Neural cell (in vitro differentiated cells): ENCODE measurements around the gene ADAMTS19. TPM values are rescaled to one million over a fixed set of nuclear protein-coding genes. Genes with fewer than 3 reads are reported as not detected.
"Not testable (repeated sequence)": the region's sequence is repeated elsewhere in the genome, so short reads cannot be mapped to it uniquely, and the experiment has no call there.

Experiments used
- H2AFZ ChIP-seq: fragments of 200-600, 300-800 bp; sonication (generic), shearing (Covaris generic); 2 replicates; pipeline ENCODE4 v1.6.0; 2014; ENCODE audit warnings: low read depth, mild to moderate bottlenecking, antibody characterized with exemption, low read length, moderate library complexity
- H3F3A ChIP-seq: fragments of 200-600 bp; shearing (Covaris generic); 2 replicates; pipeline ENCODE4 v1.6.1; 2016; ENCODE audit warnings: mild to moderate bottlenecking, moderate library complexity, mixed read lengths, antibody characterized with exemption, low read length; ENCODE audit not compliant: insufficient read depth, poor library complexity, severe bottlenecking
- H3K27ac ChIP-seq: fragments of 200-600, 300-800 bp; sonication (generic), shearing (Covaris generic); 2 replicates; pipeline ENCODE4 v1.5.1; 2014; ENCODE audit warnings: mild to moderate bottlenecking, low read length, moderate library complexity
- H3K27me3 ChIP-seq: fragments of 300-800, 200-600 bp; sonication (generic), shearing (Covaris generic); 2 replicates; pipeline ENCODE4 v1.6.0; 2014; ENCODE audit warnings: mild to moderate bottlenecking, low read depth, low read length, moderate library complexity; ENCODE audit not compliant: insufficient read depth
- H3K36me3 ChIP-seq: fragments of 300-800, 200-600 bp; sonication (generic), shearing (Covaris generic); 2 replicates; pipeline ENCODE4 v1.5.1; 2014; ENCODE audit warnings: mild to moderate bottlenecking, antibody characterized with exemption, low read length, moderate library complexity; ENCODE audit not compliant: insufficient read depth
- H3K4me2 ChIP-seq: fragments of 300-800, 200-600 bp; sonication (generic), shearing (Covaris generic); 2 replicates; pipeline ENCODE4 v1.6.0; 2014; ENCODE audit warnings: mild to moderate bottlenecking, low read length
- H3K4me3 ChIP-seq: fragments of 300-800, 200-600 bp; sonication (generic), shearing (Covaris generic); 2 replicates; pipeline ENCODE4 v1.5.1; 2014; ENCODE audit warnings: mild to moderate bottlenecking, low read length, moderate library complexity
- H3K79me2 ChIP-seq: fragments of 200-600 bp; shearing (Covaris generic); replicated peaks from 2 replicates; pipeline ENCODE4 v1.6.0; 2014; ENCODE audit warnings: mild to moderate bottlenecking, low read length, moderate library complexity; ENCODE audit not compliant: insufficient read depth
- H3K9ac ChIP-seq: fragments of 300-800, 200-600 bp; sonication (generic), shearing (Covaris generic); 2 replicates; pipeline ENCODE4 v1.6.1; 2016; ENCODE audit warnings: mild to moderate bottlenecking, low read length, mixed read lengths
- H3K9me2 ChIP-seq: fragments of 200-600 bp; shearing (Covaris generic); 2 replicates; pipeline ENCODE4 v1.6.1; 2016; ENCODE audit warnings: mild to moderate bottlenecking, low read length, mixed read lengths; ENCODE audit not compliant: insufficient read depth
- H3K9me3 ChIP-seq: fragments of 200-600, 300-800 bp; sonication (generic), shearing (Covaris generic); 2 replicates; pipeline ENCODE4 v1.6.1; 2016; ENCODE audit warnings: mild to moderate bottlenecking, mixed run types, low read length, moderate library complexity, mixed read lengths
- H4K20me1 ChIP-seq: fragments of 200-600 bp; shearing (Covaris generic); 2 replicates; pipeline ENCODE4 v1.6.1; 2016; ENCODE audit warnings: mild to moderate bottlenecking, mixed run types; ENCODE audit not compliant: insufficient read depth
- CTCF ChIP-seq: fragments of 450-650 bp; IDR thresholded peaks from 2 replicates; pipeline ENCODE4 v1.5.1; 2014; ENCODE audit warnings: antibody characterized with exemption, mild to moderate bottlenecking, moderate library complexity; ENCODE audit not compliant: poor library complexity, severe bottlenecking
- EP300 ChIP-seq: fragments of 450-650 bp; conservative IDR thresholded peaks from 2 replicates; pipeline ENCODE4 v1.6.1; 2014; ENCODE audit warnings: antibody characterized with exemption, mild to moderate bottlenecking, moderate library complexity; ENCODE audit not compliant: poor library complexity, severe bottlenecking
- EZH2 ChIP-seq: fragments of 200-600, 300-800 bp; shearing (Covaris generic), sonication (generic); IDR thresholded peaks from 2 replicates; pipeline ENCODE4 v1.6.1; 2014; ENCODE audit warnings: antibody characterized with exemption, low read length, borderline replicate concordance, mild to moderate bottlenecking; ENCODE audit not compliant: insufficient read depth, poor library complexity, severe bottlenecking
- MXI1 ChIP-seq: fragments of 450-650 bp; conservative IDR thresholded peaks from 2 replicates; pipeline ENCODE4 v1.6.1; 2014; ENCODE audit warnings: antibody characterized with exemption, mild to moderate bottlenecking; ENCODE audit not compliant: poor library complexity, severe bottlenecking
- POLR2AphosphoS5 ChIP-seq: IDR thresholded peaks from 2 replicates; pipeline ENCODE4 v1.6.1; 2012
- RAD21 ChIP-seq: fragments of 450-650 bp; conservative IDR thresholded peaks from 2 replicates; pipeline ENCODE4 v1.6.1; 2014; ENCODE audit warnings: antibody characterized with exemption, mild to moderate bottlenecking, moderate library complexity
- SMC3 ChIP-seq: fragments of 450-650 bp; conservative IDR thresholded peaks from 2 replicates; pipeline ENCODE4 v1.6.1; 2014; ENCODE audit warnings: antibody characterized with exemption, mild to moderate bottlenecking, moderate library complexity; ENCODE audit not compliant: poor library complexity
- TAF1 ChIP-seq: IDR thresholded peaks from 2 replicates; pipeline ENCODE4 v1.6.1; 2012; ENCODE audit warnings: low read depth
- polyA plus RNA-seq: library from polyadenylated mRNA; depleted of rRNA; stranded (reverse); fragments of >200 nt; gene quantifications from 2 replicates; pipeline ENCODE4 v1.2.3, GENCODE V29; 2014
- TF ChIP-seq, protein P1 (sequence below): IDR thresholded peaks from 2 replicates; pipeline ENCODE4 v1.6.1; 2012; ENCODE audit warnings: borderline replicate concordance

ADAMTS19 gene
- polyA plus RNA-seq, 1 donor from 2014 or later = 0.12 TPM

DNA sequence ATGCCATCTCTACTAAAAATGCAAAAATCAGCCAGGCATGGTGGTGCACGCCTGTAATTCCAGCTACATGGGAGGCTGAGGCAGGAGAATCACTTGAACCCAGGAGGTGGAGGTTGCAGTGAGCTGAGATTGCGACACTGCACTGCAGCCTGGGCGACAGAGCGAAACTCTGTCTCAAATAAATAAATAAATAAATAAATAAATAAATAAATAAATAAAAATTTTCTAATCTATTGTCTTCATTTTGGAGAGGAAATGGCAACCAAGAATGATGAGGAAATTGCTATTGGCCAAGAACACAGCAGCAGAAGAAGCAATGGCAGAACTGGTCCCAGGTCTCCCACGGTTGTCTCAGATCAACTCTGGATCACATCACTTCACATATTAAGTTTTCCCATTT, 31.5 kb upstream of the ADAMTS19 start:
- H3K4me2 ChIP-seq, H3K9me3 ChIP-seq, H3K79me2 ChIP-seq, H3K9me2 ChIP-seq, H3K36me3 ChIP-seq, H2AFZ ChIP-seq, H3K27me3 ChIP-seq, H3K27ac ChIP-seq, H4K20me1 ChIP-seq, H3K9ac ChIP-seq, H3K4me3 ChIP-seq, H3F3A ChIP-seq: not testable (repeated sequence)

DNA sequence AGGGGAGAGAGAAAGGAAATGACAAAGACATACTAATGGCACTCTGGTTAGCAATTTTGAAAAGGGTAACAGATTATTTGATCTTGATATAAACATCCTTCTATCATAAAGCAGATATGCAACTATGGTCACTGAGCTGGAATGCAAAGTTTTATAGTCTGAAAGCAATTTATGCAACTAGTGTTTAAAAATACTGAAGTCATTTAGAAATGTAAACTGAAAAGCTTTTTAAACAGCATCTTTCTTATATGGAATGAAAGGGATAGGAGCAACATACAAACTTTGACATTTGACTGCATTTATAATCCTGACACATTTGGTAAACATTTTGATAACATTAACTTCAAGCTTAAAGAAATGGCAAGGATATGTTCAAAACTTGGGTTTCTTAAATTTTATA, 28.7 kb upstream of the ADAMTS19 start:
- no peaks in the 10 kb centered on the region for H3F3A ChIP-seq
- no peaks in the 10 kb centered on the region for H3K27me3 ChIP-seq
- no peak overlapping the region for H3K9ac ChIP-seq
- H3K4me3 ChIP-seq = no peak overlapping the region
- H4K20me1 ChIP-seq = no peaks in the 10 kb centered on the region
- no peak overlapping the region for H3K27ac ChIP-seq
- no peaks in the 10 kb centered on the region for H3K9me2 ChIP-seq
- H3K4me2 ChIP-seq = no peak overlapping the region
- H3K79me2 ChIP-seq = no peaks in the 10 kb centered on the region
- TF ChIP-seq TAF1 (no peak), POLR2AphosphoS5 (no peak), MXI1 (no peak), EZH2 (no peak), CTCF (no peak), EP300 (no peak), SMC3 (no peak), RAD21 (no peak)
- TF ChIP-seq, protein P1, sequence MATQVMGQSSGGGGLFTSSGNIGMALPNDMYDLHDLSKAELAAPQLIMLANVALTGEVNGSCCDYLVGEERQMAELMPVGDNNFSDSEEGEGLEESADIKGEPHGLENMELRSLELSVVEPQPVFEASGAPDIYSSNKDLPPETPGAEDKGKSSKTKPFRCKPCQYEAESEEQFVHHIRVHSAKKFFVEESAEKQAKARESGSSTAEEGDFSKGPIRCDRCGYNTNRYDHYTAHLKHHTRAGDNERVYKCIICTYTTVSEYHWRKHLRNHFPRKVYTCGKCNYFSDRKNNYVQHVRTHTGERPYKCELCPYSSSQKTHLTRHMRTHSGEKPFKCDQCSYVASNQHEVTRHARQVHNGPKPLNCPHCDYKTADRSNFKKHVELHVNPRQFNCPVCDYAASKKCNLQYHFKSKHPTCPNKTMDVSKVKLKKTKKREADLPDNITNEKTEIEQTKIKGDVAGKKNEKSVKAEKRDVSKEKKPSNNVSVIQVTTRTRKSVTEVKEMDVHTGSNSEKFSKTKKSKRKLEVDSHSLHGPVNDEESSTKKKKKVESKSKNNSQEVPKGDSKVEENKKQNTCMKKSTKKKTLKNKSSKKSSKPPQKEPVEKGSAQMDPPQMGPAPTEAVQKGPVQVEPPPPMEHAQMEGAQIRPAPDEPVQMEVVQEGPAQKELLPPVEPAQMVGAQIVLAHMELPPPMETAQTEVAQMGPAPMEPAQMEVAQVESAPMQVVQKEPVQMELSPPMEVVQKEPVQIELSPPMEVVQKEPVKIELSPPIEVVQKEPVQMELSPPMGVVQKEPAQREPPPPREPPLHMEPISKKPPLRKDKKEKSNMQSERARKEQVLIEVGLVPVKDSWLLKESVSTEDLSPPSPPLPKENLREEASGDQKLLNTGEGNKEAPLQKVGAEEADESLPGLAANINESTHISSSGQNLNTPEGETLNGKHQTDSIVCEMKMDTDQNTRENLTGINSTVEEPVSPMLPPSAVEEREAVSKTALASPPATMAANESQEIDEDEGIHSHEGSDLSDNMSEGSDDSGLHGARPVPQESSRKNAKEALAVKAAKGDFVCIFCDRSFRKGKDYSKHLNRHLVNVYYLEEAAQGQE = no peak
- no peak overlapping the region for H2AFZ ChIP-seq
- H3K36me3 ChIP-seq = no peaks in the 10 kb centered on the region
- no peaks in the 10 kb centered on the region for H3K9me3 ChIP-seq

GRCh38 chr5:129438322-129438721, 21.8 kb upstream of the ADAMTS19 start:
- H3K27me3 ChIP-seq = no peaks in the 10 kb centered on the region

More at GRCh38 chr5:129438322-129438721, 21.8 kb upstream of the ADAMTS19 start:
- Histone ChIP-seq H4K20me1 (no peaks in the 10 kb centered on the region), H3K9me2 (no peaks in the 10 kb centered on the region), H3K9me3 (no peaks in the 10 kb centered on the region), H3K27ac (no peak overlapping the region), H2AFZ (no peak overlapping the region), H3K36me3 (no peaks in the 10 kb centered on the region), H3K4me2 (no peak overlapping the region), H3K4me3 (no peak overlapping the region), H3K79me2 (no peaks in the 10 kb centered on the region), H3F3A (no peaks in the 10 kb centered on the region), H3K9ac (no peak overlapping the region)
- TF ChIP-seq EP300 (no peak), CTCF (no peak), MXI1 (no peak), RAD21 (no peak), TAF1 (no peak), EZH2 (no peak), POLR2AphosphoS5 (no peak), SMC3 (no peak)
- TF ChIP-seq, protein P1 = no peak
